Stimulated activated CD4-positive, alpha-beta T cell treated with anti-CD3 and anti-CD28 coated beads, Interleukin-2, amount 100 ng/mL, for 48 hours (primary cell): Measurements from ENCODE around the gene LIPG.
"Not testable (repeated sequence)": the region's sequence is repeated elsewhere in the genome, so short reads cannot be mapped to it uniquely, and the experiment has no call there.

Experiments used
- DNase-seq, 2 donors: peaks; one replicate each; pipeline ENCODE4 v3.0.0-alpha.2; 2020

LIPG gene

GRCh38 chr18:49579041-49579440, 17.2 kb downstream of the LIPG start:
- not testable (repeated sequence) for DNase-seq

DNA sequence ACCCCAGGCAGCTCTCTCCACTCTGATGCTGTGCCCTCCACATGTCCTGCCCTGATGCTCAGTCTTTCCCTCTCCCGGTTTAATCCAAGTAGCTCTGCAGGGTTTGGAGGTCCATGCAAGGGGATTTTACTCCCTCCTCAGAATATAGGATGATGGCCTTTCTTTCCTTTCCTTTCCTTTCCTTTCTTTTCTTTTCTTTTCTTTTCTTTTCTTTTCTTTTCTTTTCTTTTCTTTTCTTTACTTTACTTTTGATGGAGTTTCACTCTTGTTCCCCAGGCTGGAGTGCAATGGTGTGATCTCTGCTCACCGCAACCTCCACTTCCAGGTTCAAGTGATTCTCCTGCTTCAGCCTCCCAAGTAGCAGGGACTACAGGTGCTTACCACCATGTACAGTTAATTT, 17.7 kb downstream of the LIPG start:
- DNase-seq, result not testable (repeated sequence)

GRCh38 chr18:49580279-49580678, 18.4 kb downstream of the LIPG start:
- no peak for DNase-seq

- no peak for DNase-seq
Measured at GRCh38 chr18:49581371-49581770, 19.5 kb downstream of the LIPG start.

- DNase-seq, result no peak
Measured at GRCh38 chr18:49582579-49582978, 20.7 kb downstream of the LIPG start.

DNA sequence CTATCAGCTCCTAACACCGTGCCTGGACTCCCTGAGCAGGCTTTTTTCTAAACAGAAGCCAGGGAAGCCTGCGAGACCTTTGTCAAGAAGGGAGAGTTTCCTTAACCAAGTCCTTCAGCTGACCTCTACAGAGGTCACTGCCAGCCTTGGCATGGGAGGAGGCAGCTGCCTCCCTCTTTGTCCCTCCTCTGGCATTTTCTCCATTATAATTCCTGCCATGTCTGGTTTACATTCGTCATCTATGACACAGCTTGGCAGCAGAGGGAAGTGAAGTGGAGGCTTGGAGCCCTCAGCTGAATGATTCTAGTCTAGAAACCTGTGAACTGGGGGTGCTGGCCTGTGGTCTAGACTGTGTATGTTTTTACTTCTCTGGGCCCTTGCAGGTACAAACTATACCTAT, 22.5 kb downstream of the LIPG start:
- DNase-seq, result no peak

DNA sequence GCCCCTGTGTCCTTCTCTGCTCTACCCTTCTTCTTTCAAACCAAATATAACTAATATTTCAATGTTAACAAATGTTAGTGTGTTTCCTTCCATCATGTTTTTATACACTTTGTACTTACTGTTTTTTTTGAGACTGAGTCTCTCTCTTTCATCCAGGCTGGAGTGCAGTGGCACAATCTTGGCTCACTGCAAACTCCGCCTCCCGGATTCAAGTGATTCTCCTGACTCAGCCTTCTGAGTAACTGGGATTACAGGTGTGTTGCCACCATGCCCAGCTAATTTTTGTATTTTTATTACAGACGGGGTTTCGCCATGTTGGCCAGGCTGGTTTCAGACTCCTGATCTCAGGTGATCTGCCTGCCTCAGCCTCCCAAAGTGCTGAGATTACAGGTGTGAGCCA, 23.1 kb downstream of the LIPG start:
- DNase-seq, result not testable (repeated sequence)

- no peak for DNase-seq
Measured at GRCh38 chr18:49585781-49586663, 24.2 kb downstream of the LIPG start.

DNA sequence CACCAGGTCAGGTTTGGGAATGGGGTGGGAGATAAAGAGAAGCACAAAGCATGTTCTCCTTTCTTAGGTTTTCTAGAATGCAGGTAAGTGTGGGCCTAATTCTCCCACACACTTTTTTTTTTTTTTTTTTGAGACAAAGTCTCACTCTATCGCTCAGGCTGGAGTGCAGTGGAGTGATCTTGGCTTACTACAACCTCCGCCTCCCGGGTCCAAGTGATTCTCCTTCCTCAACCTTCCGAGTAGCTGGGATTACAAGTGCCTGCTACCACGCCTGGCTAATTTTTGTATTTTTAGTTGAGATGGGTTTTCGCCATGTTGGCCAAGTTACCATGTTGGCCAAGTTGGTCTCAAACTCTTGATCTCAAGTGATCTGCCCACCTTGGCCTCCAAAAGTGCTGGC, 26.3 kb downstream of the LIPG start:
- DNase-seq, result no peak

- no peak for DNase-seq
Measured at GRCh38 chr18:49588971-49589370, 27.1 kb downstream of the LIPG start.

DNA sequence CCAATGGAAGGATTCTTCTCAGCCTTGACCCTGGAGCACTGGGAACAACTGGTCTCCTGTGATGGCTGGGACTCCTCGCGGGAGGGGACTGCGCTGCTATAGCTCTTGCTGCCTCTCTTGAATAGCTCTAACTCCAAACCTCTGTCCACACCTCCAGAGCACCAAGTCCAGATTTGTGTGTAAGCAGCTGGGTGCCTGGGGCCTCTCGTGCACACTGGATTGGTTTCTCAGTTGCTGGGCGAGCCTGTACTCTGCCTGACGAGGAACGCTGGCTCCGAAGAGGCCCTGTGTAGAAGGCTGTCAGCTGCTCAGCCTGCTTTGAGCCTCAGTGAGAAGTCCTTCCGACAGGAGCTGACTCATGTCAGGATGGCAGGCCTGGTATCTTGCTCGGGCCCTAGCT, 28.8 kb downstream of the LIPG start:
- no peak for DNase-seq

DNA sequence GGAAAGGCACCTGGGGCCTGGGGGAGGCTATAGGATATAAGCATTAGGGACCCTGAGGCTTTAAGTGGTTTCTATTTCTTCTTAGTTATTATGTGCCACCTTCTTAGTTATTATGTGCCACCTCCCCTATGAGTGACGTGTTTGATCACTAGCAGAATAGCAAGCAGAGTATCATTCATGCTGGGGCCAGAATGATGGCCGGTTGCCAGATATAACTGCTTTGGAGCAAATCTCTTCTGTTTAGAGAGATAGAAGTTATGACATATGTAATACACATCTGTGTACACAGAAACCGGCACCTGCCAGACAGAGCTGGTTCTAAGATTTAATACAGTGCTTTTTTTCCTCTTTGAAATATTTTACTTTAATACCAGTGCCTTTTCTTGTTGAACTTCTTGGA, 29.4 kb downstream of the LIPG start:
- no peak for DNase-seq

- DNase-seq, result no peak
Measured at GRCh38 chr18:49591775-49592174, 29.9 kb downstream of the LIPG start.

DNA sequence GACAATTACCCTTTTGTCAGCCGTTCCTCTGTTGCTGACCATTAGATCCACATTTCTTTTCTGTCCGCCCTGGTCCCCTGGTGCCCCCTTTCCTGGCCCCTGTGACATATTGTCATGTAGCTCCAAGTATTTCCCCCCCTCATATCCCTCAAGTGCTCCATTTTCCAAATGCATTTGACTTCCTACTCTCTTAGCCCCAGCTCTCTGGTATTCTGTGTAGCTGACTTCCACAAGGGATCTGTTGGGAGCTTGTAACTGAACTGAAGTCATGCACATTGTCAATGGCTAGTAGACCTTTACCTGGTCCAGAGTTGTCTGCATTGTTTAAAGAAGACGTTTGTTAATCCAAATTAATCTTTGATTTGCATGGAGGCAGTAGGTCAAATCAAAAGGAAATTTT, 34.8 kb downstream of the LIPG start:
- no peak for DNase-seq

GRCh38 chr18:49597157-49597931, 35.5 kb downstream of the LIPG start:
- no peak for DNase-seq

DNA sequence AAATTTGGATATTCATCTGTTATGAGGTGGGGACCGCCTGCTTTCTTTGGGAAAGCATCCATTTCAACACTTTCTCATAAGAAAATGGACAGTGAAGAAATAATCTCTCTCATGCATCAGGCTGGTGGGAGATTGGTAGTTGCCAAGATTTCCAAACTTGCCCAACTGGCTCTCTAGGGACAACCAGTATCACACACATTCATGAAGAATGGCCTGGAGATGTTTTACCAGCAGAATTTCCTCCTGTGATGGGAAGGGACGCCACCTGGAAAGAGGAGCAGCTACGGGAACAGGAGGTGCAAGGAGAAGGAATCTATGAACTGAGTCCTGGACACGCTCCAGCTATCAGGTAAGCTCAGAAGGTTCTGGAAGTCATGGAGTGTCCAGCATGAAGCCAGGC, 39.4 kb downstream of the LIPG start:
- no peak for DNase-seq

- DNase-seq, result no peak
Measured at GRCh38 chr18:49608366-49609255, 46.8 kb downstream of the LIPG start.

GRCh38 chr18:49609256-49610021, 47.6 kb downstream of the LIPG start:
- no peak for DNase-seq

DNA sequence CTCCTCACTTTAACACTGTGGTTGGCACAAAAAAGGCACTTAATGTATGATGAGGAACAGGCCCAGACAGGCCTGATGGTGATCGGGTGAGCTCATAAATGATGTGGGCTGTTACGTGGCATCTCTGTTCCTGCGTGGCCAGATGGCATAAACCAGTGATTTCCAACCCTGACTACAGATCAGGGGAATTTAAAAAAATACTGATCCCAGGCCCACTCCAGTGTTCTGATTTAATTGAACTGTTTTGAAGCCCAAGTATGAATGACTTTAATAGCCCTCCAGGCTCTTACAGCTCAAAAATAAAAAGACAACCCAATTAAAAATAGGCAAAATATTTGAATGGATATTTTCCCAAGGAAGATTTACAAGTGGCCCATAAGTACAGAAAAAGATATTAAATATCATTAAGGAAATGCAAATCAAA, 48.2 kb downstream of the LIPG start:
- no peak for DNase-seq

DNA sequence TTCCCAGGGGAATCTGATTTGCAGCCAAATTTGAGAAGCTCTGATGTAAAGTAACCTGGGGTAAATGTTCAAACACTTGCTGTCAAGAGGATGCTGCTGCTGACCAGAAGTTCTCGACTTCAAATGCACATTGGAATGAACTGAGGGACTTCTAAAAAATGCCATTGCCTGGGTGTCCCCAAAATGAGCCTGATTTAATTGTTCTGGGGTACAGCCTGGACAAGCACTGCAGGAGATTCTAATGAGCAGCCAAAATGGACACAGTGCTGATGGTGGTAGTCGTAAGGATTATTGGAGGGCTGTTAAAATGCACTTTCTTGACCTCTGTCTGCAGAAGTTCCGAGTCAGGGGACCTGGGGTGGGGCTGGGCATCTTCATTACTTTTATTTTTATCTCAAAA, 49.5 kb downstream of the LIPG start:
- DNase-seq, result no peak

GRCh38 chr18:49612515-49613033, 50.7 kb downstream of the LIPG start:
- no peak for DNase-seq

GRCh38 chr18:49613141-49613640, 51.3 kb downstream of the LIPG start:
- DNase-seq, result no peak
